IPS DF 4.7 (cell line): Measurements from ENCODE around the gene IGSF21.
"Not testable (repeated sequence)": the region's sequence is repeated elsewhere in the genome, so short reads cannot be mapped to it uniquely, and the experiment has no call there.

Experiments used
- DNase-seq: peaks from one replicate; pipeline ENCODE4 v3.0.0-alpha.2; 2013; ENCODE audit warnings: low spot score; ENCODE audit errors: extremely low read depth

The IGSF21 gene

GRCh38 chr1:18397641-18398040, 290.0 kb downstream of the IGSF21 start:
- no peak for DNase-seq

GRCh38 chr1:18398791-18399530, 291.4 kb downstream of the IGSF21 start:
- no peak for DNase-seq

GRCh38 chr1:18400347-18401102, 292.9 kb downstream of the IGSF21 start:
- no peak for DNase-seq

- no peak for DNase-seq
Observed at GRCh38 chr1:18401921-18402320, 294.3 kb downstream of the IGSF21 start.

GRCh38 chr1:18404460-18404859, 296.9 kb downstream of the IGSF21 start:
- no peak for DNase-seq

GRCh38 chr1:18407166-18408045, 299.8 kb downstream of the IGSF21 start:
- DNase-seq: no peak

- DNase-seq: no peak
Observed at GRCh38 chr1:18408656-18409370, 301.2 kb downstream of the IGSF21 start.

- DNase-seq: no peak
Observed at GRCh38 chr1:18409609-18410237, 302.1 kb downstream of the IGSF21 start.

- DNase-seq: no peak
Observed at GRCh38 chr1:18410407-18410806, 302.8 kb downstream of the IGSF21 start.

- DNase-seq: no peak
Observed at GRCh38 chr1:18411321-18411720, 303.7 kb downstream of the IGSF21 start.

GRCh38 chr1:18411820-18412641, 304.4 kb downstream of the IGSF21 start:
- no peak for DNase-seq

- DNase-seq: no peak
Observed at GRCh38 chr1:18412882-18413353, 305.3 kb downstream of the IGSF21 start.

- DNase-seq: no peak
Observed at GRCh38 chr1:18413541-18414305, 306.1 kb downstream of the IGSF21 start.

GRCh38 chr1:18414321-18414720, 306.7 kb downstream of the IGSF21 start:
- no peak for DNase-seq

- DNase-seq: no peak
Observed at GRCh38 chr1:18414872-18415447, 307.4 kb downstream of the IGSF21 start.

- no peak for DNase-seq
Observed at GRCh38 chr1:18415448-18416027, 307.9 kb downstream of the IGSF21 start.

GRCh38 chr1:18416126-18416525, 308.5 kb downstream of the IGSF21 start:
- not testable (repeated sequence) for DNase-seq
